Hepatic stellate cell (primary cell): ENCODE measurements around the gene WDR83.
A peak's percentile ranks its signal among the peaks of the same experiment; 100 is the strongest.
"Not testable (repeated sequence)": the region's sequence is repeated elsewhere in the genome, so short reads cannot be mapped to it uniquely, and the experiment has no call there.

Experiments used
- DNase-seq: peaks from one replicate; pipeline ENCODE4 v3.0.0; 2011; ENCODE audit warnings: low spot score

WDR83 gene

GRCh38 chr19:12687496-12688196, 21.0 kb downstream of the WDR83 start, which contains the start of gene GNG14:
Gene GNG14, plus strand, starts transcription at chr19:12687998. Its CDS starts 51 bp downstream, at chr19:12688049.
- DNase-seq = no peak

- no peak for DNase-seq
These were observed 22.4 kb downstream of the WDR83 start for GRCh38 chr19:12689012-12689411.

- no peak for DNase-seq
These were observed 23.1 kb downstream of the WDR83 start for GRCh38 chr19:12689581-12690216.

GRCh38 chr19:12692960-12693359, 26.4 kb downstream of the WDR83 start:
- DNase-seq = no peak

- DNase-seq = no peak
These were observed 28.0 kb downstream of the WDR83 start for GRCh38 chr19:12694641-12695040.

GRCh38 chr19:12695096-12695495, 28.5 kb downstream of the WDR83 start:
- DNase-seq = no peak

- no peak for DNase-seq
These were observed 28.9 kb downstream of the WDR83 start for GRCh38 chr19:12695514-12695913.

GRCh38 chr19:12695997-12696365, 29.4 kb downstream of the WDR83 start:
- no peak for DNase-seq

- DNase-seq = peak; percentile 97
These were observed 30.0 kb downstream of the WDR83 start, which contains the start of gene FBXW9 for GRCh38 chr19:12696366-12697335. Gene FBXW9, minus strand, starts transcription at chr19:12696631. Its CDS starts 50 bp downstream, at chr19:12696581.

- not testable (repeated sequence) for DNase-seq
These were observed 30.8 kb downstream of the WDR83 start for GRCh38 chr19:12697425-12697824.

GRCh38 chr19:12698138-12698537, 31.5 kb downstream of the WDR83 start:
- DNase-seq = no peak

- DNase-seq = no peak
These were observed 35.1 kb downstream of the WDR83 start for GRCh38 chr19:12701596-12702282.

- DNase-seq = peak; percentile 68
These were observed 36.4 kb downstream of the WDR83 start for GRCh38 chr19:12703046-12703445.

- no peak for DNase-seq
These were observed 38.6 kb downstream of the WDR83 start for GRCh38 chr19:12705169-12705568.

- DNase-seq = no peak
These were observed 39.2 kb downstream of the WDR83 start for GRCh38 chr19:12705654-12706331.

GRCh38 chr19:12706332-12706718, 39.7 kb downstream of the WDR83 start:
- DNase-seq = no peak

GRCh38 chr19:12708641-12709040, 42.0 kb downstream of the WDR83 start:
- no peak for DNase-seq

- DNase-seq = no peak
These were observed 44.6 kb downstream of the WDR83 start for GRCh38 chr19:12711187-12711586.

GRCh38 chr19:12712077-12712476, 45.5 kb downstream of the WDR83 start:
- DNase-seq = not testable (repeated sequence)

- not testable (repeated sequence) for DNase-seq
These were observed 46.7 kb downstream of the WDR83 start for GRCh38 chr19:12713304-12713703.

GRCh38 chr19:12715102-12715501, 48.5 kb downstream of the WDR83 start:
- DNase-seq = no peak
